Parathyroid adenoma (tissue), 2 donors: ENCODE data around the gene NAV2.

Experiments
- H2AFZ ChIP-seq: fragments of 300-600 bp; sonication (generic); one replicate; pipeline ENCODE4 v1.7.0; 2017; ENCODE audit warnings: antibody characterized with exemption, mild to moderate bottlenecking
- H3K27ac ChIP-seq: fragments of 300-600 bp; sonication (generic); one replicate; pipeline ENCODE4 v1.7.0; 2017
- H3K27me3 ChIP-seq: fragments of 300-600 bp; sonication (generic); one replicate; pipeline ENCODE4 v1.7.0; 2017; ENCODE audit warnings: low read length; ENCODE audit not compliant: control insufficient read depth, insufficient read depth
- H3K36me3 ChIP-seq: fragments of 300-600 bp; sonication (generic); one replicate; pipeline ENCODE4 v1.7.0; 2017; ENCODE audit warnings: low read length; ENCODE audit not compliant: control insufficient read depth, insufficient read depth
- H3K4me1 ChIP-seq: fragments of 300-600 bp; sonication (generic); one replicate; pipeline ENCODE4 v1.7.0; 2017; ENCODE audit warnings: control low read depth
- H3K4me2 ChIP-seq: fragments of 300-600 bp; sonication (generic); one replicate; pipeline ENCODE4 v1.7.0; 2017; ENCODE audit warnings: low read length
- H3K4me3 ChIP-seq: fragments of 300-600 bp; sonication (generic); one replicate; pipeline ENCODE4 v1.7.0; 2017; ENCODE audit warnings: low read depth, low read length
- H3K79me2 ChIP-seq: fragments of 300-600 bp; sonication (generic); one replicate; pipeline ENCODE4 v1.7.0; 2017; ENCODE audit warnings: control low read depth
- H3K9ac ChIP-seq: fragments of 300-600 bp; sonication (generic); one replicate; pipeline ENCODE4 v1.7.0; 2017; ENCODE audit warnings: mild to moderate bottlenecking
- H3K9me3 ChIP-seq: fragments of 300-600 bp; sonication (generic); one replicate; pipeline ENCODE4 v1.7.0; 2017; ENCODE audit warnings: low read length; ENCODE audit not compliant: control insufficient read depth
- TF ChIP-seq, protein P1 (sequence below): fragments of 300-600 bp; sonication (generic); IDR thresholded peaks from one replicate; pipeline ENCODE4 v1.7.0; 2017; ENCODE audit warnings: antibody characterized with exemption, mild to moderate bottlenecking
- donor health status: primary hyperparathyroidism.

The NAV2 gene

DNA sequence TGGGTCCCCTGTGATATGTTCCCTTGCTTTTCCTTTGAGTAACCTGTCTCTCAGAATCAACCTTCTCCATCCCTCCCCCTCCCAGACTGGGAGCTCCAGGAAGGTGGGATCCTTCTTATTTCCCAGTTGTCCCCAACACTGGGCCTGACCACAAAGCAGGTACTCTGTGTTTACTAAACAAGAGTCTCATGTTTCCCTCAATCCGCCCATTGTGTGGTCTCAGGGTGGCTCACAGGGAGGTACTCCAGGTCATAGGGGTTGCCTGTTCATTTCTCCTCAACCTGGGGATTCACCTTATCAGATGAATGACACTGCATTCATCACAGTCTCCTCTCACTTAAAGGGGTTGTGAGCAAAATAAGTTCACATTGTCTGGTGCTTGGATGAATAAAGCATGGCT lies 26.4 kb upstream of the NAV2 start:
- TF ChIP-seq, protein P1, sequence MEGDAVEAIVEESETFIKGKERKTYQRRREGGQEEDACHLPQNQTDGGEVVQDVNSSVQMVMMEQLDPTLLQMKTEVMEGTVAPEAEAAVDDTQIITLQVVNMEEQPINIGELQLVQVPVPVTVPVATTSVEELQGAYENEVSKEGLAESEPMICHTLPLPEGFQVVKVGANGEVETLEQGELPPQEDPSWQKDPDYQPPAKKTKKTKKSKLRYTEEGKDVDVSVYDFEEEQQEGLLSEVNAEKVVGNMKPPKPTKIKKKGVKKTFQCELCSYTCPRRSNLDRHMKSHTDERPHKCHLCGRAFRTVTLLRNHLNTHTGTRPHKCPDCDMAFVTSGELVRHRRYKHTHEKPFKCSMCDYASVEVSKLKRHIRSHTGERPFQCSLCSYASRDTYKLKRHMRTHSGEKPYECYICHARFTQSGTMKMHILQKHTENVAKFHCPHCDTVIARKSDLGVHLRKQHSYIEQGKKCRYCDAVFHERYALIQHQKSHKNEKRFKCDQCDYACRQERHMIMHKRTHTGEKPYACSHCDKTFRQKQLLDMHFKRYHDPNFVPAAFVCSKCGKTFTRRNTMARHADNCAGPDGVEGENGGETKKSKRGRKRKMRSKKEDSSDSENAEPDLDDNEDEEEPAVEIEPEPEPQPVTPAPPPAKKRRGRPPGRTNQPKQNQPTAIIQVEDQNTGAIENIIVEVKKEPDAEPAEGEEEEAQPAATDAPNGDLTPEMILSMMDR, result no peak
- H3K4me2 ChIP-seq, result no peak overlapping the region
- H3K36me3 ChIP-seq, result no peaks in the 10 kb centered on the region
- no peak overlapping the region for H3K4me3 ChIP-seq
- H2AFZ ChIP-seq, result no peak overlapping the region
- H3K9me3 ChIP-seq, result no peaks in the 10 kb centered on the region
- no peaks in the 10 kb centered on the region for H3K79me2 ChIP-seq
- no peak overlapping the region for H3K9ac ChIP-seq
- H3K27me3 ChIP-seq, result no peaks in the 10 kb centered on the region
- H3K27ac ChIP-seq, result no peak overlapping the region
- H3K4me1 ChIP-seq, result no peaks in the 10 kb centered on the region

DNA sequence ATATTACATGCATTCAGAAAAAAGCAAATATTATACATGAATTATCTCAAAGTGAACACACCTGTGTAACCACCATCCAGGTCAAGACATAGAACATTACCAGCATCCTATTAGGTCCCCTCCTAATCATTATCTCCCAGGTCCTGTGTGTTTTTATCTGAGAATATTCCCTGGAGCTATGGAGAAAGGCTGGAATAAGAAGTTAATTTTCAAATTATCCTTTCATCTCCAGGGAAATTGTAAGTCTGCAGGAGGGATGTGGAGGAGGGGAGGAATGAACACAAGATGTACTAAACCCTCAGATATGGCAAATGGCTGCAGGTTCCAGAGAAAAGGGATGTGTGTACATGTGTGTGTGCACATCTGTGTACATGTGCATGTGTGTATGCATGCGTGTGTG lies 25.2 kb upstream of the NAV2 start:
- no peak overlapping the region for H3K9ac ChIP-seq
- H3K4me2 ChIP-seq, result no peak overlapping the region
- TF ChIP-seq, protein P1, result no peak
- no peak overlapping the region for H3K27ac ChIP-seq
- H3K4me3 ChIP-seq, result no peak overlapping the region
- no peaks in the 10 kb centered on the region for H3K9me3 ChIP-seq
- no peaks in the 10 kb centered on the region for H3K36me3 ChIP-seq
- H3K79me2 ChIP-seq, result no peaks in the 10 kb centered on the region
- H3K27me3 ChIP-seq, result no peaks in the 10 kb centered on the region
- no peak overlapping the region for H2AFZ ChIP-seq
- no peaks in the 10 kb centered on the region for H3K4me1 ChIP-seq

DNA sequence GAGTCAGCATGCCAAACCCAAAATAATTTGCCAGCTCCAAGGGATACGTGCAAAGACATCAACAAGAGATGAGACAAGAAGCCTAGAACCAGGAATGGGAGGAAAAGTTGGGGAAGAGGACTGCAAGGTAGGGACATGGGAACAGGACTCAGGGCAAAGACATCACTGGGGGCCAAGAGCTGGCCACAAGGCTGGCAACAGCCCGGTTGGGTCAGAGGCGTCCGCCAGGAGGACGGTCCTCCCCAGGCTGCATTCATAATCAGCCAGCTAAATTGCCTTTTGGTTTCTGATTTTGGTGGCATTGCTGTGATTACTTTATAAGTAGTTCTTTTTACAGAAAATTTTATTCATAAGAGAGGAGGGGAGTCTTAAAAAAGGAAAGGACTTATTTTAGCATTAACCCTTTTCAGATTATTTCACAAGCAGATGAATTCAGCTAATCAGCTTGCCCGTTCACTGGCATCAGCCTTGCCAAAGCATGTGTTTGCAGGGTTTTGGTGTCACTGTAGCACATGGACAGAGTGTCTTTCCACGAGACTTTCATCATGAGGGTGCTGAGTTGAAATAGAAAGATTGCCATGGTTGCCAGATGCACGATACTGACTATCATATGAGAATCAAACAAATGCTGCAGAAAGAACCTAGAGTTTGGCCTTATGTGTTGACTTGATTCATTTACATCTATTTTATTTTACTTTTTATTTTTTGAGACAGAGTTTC lies 23.2 kb upstream of the NAV2 start:
- Histone ChIP-seq H3K9me3 (no peaks in the 10 kb centered on the region), H2AFZ (no peak overlapping the region), H3K27ac (no peak overlapping the region), H3K4me1 (no peaks in the 10 kb centered on the region), H3K36me3 (no peaks in the 10 kb centered on the region), H3K79me2 (no peaks in the 10 kb centered on the region), H3K9ac (no peak overlapping the region), H3K27me3 (no peaks in the 10 kb centered on the region), H3K4me3 (no peak overlapping the region), H3K4me2 (no peak overlapping the region)
- TF ChIP-seq, protein P1, result no peak

DNA sequence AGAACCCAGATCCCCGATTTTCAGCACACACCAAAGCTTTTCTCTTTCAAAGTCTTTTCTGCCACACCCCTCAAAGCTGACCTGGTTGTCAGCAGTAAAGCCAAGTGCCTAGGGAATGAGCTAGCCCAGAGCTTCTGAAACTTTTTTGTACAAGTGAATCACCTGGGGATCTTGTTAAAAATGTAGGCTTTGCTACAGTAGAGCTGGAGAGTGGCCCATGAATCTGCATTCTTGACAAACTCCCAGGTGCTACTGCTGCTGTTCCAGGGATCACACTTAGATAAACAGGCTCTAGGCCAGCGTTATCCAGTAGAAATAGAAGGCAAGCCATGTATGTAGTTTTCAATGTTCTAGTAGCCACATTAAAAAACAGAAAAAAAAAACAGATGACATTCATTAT lies 21.8 kb upstream of the NAV2 start:
- no peak overlapping the region for H3K27ac ChIP-seq
- no peaks in the 10 kb centered on the region for H3K27me3 ChIP-seq
- H3K36me3 ChIP-seq, result no peaks in the 10 kb centered on the region
- no peaks in the 10 kb centered on the region for H3K79me2 ChIP-seq
- no peaks in the 10 kb centered on the region for H3K4me1 ChIP-seq
- TF ChIP-seq, protein P1, result no peak
- H3K4me3 ChIP-seq, result no peak overlapping the region
- H3K4me2 ChIP-seq, result no peak overlapping the region
- no peaks in the 10 kb centered on the region for H3K9me3 ChIP-seq
- no peak overlapping the region for H3K9ac ChIP-seq
- H2AFZ ChIP-seq, result no peak overlapping the region
